GM12873 (cell line): ENCODE data around the gene FGF6.

Experiments used
- CTCF ChIP-seq: IDR thresholded peaks from 2 replicates; pipeline ENCODE4 v1.5.1; 2012; ENCODE audit warnings: low read depth, mild to moderate bottlenecking, moderate library complexity, low read length, control low read depth; ENCODE audit not compliant: insufficient read depth; ENCODE audit errors: missing control alignments

Gene FGF6

GRCh38 chr12:4444031-4444430 is 1.6 kb downstream of the FGF6 start:
- TF ChIP-seq CTCF = no peak

DNA sequence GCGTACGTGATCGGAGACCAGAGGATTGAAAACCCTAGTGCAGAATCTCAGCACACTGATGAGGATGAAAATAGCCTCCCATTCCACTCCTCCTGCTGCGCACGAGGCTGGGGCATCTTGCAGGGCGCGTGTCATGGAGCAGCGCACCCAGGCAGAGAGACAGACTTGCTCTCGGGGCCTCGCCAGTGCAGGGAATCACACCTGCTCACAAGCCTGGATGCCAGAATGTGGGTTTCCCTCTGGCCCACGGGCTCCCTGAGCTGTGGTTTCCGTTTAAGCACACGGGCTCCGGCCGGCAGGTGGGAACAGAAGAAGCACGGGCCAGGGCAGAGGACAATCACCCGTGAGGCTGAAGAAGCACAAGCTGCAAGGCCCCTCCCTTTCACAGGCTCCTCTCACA is 2.0 kb downstream of the FGF6 start:
- no peak for TF ChIP-seq CTCF

GRCh38 chr12:4441355-4442335 is 4.0 kb downstream of the FGF6 start:
- TF ChIP-seq CTCF = no peak

GRCh38 chr12:4440187-4440941 is 5.3 kb downstream of the FGF6 start:
- no peak for TF ChIP-seq CTCF

- no peak for TF ChIP-seq CTCF
Observed at GRCh38 chr12:4439736-4440135, 5.9 kb downstream of the FGF6 start.

DNA sequence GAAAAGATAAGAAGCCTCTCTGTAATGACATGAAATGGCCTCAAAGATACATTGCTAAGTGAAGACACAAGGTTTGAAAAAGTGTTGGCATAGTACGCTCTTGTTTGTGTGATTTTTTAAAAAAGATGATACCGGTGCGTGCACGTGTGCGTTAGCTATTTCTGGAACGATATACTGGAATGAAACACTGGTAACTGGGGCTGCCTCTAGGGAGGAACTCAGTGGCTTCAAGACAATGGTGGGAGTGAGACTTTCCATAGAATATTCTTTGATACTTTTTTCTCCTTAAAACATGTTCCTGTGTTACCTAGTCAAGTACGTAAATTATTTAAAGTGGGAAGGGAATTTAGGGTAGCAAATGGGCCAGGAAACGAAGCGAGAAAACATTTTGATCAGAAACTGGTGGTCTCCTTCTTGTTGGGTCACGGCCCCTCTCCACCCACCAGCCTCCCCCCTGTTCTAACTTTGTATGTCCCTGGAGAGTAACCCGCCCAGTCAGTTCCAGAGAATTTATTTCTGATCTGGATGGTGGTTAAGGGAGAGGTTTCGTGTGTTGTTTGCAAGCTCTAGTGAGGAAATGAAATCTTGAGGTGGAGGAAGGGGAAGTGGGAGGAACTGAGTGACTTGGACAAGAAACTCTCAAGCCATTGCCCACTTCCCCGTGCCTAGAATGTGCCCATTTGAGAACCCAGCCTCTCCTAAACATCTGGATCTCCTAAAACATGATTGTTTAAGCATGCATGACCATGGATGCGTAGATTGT is 6.6 kb downstream of the FGF6 start:
- no peak for TF ChIP-seq CTCF

DNA sequence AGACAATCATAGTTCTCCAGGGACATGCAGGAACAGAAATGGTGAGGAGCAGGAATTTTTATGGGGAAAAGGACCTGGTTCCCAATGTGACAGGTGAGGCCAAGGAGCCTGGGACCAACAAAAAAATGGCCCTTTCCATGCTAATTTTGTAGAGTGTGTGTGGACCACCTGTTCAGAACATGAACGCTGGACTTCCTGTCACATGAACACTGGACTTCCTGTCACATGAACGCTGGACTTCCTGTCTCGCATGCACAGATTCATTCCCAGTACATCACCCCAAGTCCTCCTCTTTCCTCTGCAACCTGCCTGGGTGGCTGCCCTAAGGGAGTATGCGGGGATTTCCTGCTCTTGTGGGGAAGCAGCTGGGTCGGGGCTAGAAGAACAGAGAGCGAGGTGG is 10.1 kb downstream of the FGF6 start:
- no peak for TF ChIP-seq CTCF
